MM.1S (cell line): ENCODE data around the gene SLC35A4.

Experiments
- EZH2 ChIP-seq: fragments of 300-600 bp; sonication (generic); optimal IDR thresholded peaks from 2 replicates; pipeline ENCODE3; 2017; ENCODE audit warnings: low read depth, mild to moderate bottlenecking, antibody characterized with exemption, low read length, mixed read lengths
- EZH2phosphoT487 ChIP-seq: fragments of 300-600 bp; sonication (generic); IDR thresholded peaks from 2 replicates; pipeline ENCODE4 v1.6.1; 2018; ENCODE audit warnings: antibody characterized with exemption, low read length
- TF ChIP-seq, protein P1 (sequence below): fragments of 300-600 bp; sonication (generic); IDR thresholded peaks from 2 replicates; pipeline ENCODE4 v1.5.1; 2016; ENCODE audit warnings: antibody characterized with exemption, low read length, mixed read lengths

DNA sequence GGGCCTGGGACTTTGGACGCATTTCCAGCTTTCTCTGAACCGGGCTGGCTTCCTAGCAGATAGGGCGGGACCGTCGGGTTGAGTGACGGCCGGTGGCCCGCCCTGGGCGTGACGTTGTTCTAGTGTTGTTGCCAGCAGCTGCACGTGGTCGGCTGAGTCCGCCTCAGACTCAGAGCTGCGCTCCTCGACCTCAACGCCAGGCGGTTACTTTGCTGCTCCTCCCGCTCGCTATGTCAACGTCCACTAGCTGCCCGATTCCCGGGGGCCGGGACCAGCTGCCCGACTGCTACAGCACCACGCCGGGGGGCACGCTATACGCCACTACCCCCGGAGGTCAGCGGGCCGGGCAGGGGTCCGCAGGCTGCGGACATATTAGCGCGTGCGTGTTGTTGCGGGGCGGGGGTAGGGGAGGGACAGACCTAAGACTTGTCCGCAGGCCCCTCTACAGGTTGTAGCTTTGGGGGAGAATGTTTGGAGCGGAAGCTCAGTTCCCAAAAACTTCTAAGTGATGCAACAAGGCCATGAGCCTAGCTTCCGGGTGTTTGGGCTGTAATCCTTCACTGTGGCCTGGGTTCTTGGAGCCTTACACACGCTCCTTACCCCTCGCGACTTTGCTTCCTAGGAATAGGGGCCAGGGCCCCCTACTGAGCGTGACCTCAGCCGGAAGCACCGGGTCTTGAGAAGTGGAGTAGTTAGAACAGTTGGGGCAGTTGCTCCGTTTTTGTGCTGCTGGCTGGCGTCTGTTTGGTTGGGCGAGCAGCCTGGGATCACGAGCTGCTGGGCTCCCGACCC, 16.9 kb upstream of the SLC35A4 start, which contains the start of gene EIF4EBP3:
- TF ChIP-seq, protein P1, sequence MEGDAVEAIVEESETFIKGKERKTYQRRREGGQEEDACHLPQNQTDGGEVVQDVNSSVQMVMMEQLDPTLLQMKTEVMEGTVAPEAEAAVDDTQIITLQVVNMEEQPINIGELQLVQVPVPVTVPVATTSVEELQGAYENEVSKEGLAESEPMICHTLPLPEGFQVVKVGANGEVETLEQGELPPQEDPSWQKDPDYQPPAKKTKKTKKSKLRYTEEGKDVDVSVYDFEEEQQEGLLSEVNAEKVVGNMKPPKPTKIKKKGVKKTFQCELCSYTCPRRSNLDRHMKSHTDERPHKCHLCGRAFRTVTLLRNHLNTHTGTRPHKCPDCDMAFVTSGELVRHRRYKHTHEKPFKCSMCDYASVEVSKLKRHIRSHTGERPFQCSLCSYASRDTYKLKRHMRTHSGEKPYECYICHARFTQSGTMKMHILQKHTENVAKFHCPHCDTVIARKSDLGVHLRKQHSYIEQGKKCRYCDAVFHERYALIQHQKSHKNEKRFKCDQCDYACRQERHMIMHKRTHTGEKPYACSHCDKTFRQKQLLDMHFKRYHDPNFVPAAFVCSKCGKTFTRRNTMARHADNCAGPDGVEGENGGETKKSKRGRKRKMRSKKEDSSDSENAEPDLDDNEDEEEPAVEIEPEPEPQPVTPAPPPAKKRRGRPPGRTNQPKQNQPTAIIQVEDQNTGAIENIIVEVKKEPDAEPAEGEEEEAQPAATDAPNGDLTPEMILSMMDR: peak; percentile 52
- TF ChIP-seq EZH2phosphoT487 (no peak), EZH2 (no peak)
